Mucosa of stomach (tissue), 1 donor: Measurements from ENCODE around the gene MMS19.

ENCODE experiments used
- H3K27me3 ChIP-seq: one replicate; pipeline ENCODE4 v1.7.0; 2013; ENCODE audit warnings: mild to moderate bottlenecking, low read length; ENCODE audit not compliant: control insufficient read depth, insufficient read depth
- H3K36me3 ChIP-seq: one replicate; pipeline ENCODE4 v1.7.0; 2013; ENCODE audit warnings: low read length; ENCODE audit not compliant: control insufficient read depth, insufficient read depth
- H3K4me1 ChIP-seq: one replicate; pipeline ENCODE4 v1.7.0; 2013; ENCODE audit warnings: mild to moderate bottlenecking, low read length; ENCODE audit not compliant: control insufficient read depth, insufficient read depth
- H3K4me3 ChIP-seq: one replicate; pipeline ENCODE4 v1.7.0; 2013; ENCODE audit warnings: low read length
- H3K9ac ChIP-seq: one replicate; pipeline ENCODE4 v1.7.0; 2013; ENCODE audit warnings: mild to moderate bottlenecking, low read length, moderate library complexity
- H3K9me3 ChIP-seq: one replicate; pipeline ENCODE4 v1.7.0; 2013; ENCODE audit warnings: mild to moderate bottlenecking, low read length, moderate library complexity; ENCODE audit not compliant: control insufficient read depth
- donor health status: Pancreatic carcinoma.

MMS19 gene

GRCh38 chr10:97510686-97511085 is 12.5 kb upstream of the MMS19 start:
- no peaks in the 10 kb centered on the region for H3K4me1 ChIP-seq
- H3K9ac ChIP-seq = no peak overlapping the region
- H3K4me3 ChIP-seq = no peak overlapping the region
- H3K27me3 ChIP-seq = no peaks in the 10 kb centered on the region
- H3K36me3 ChIP-seq = no peaks in the 10 kb centered on the region
- no peaks in the 10 kb centered on the region for H3K9me3 ChIP-seq

GRCh38 chr10:97509120-97509680 is 11.0 kb upstream of the MMS19 start:
- H3K4me1 ChIP-seq = no peaks in the 10 kb centered on the region
- no peaks in the 10 kb centered on the region for H3K9me3 ChIP-seq
- H3K36me3 ChIP-seq = no peaks in the 10 kb centered on the region
- H3K27me3 ChIP-seq = no peaks in the 10 kb centered on the region
- H3K9ac ChIP-seq = no peak overlapping the region
- H3K4me3 ChIP-seq = no peak overlapping the region

- Histone ChIP-seq H3K4me3 (no peak overlapping the region), H3K9me3 (no peaks in the 10 kb centered on the region), H3K9ac (no peak overlapping the region), H3K27me3 (no peaks in the 10 kb centered on the region), H3K36me3 (no peaks in the 10 kb centered on the region), H3K4me1 (no peaks in the 10 kb centered on the region)
These were observed 10.1 kb upstream of the MMS19 start for GRCh38 chr10:97508342-97508741.

- H3K9ac ChIP-seq = no peak overlapping the region
- H3K27me3 ChIP-seq = no peaks in the 10 kb centered on the region
- no peaks in the 10 kb centered on the region for H3K4me1 ChIP-seq
- H3K9me3 ChIP-seq = no peaks in the 10 kb centered on the region
- H3K36me3 ChIP-seq = no peaks in the 10 kb centered on the region
- H3K4me3 ChIP-seq = no peak overlapping the region
These were observed 8.2 kb upstream of the MMS19 start for GRCh38 chr10:97506199-97506991.

GRCh38 chr10:97505152-97505551 is 6.9 kb upstream of the MMS19 start:
- H3K4me1 ChIP-seq = peaks cover 1% of the 10 kb centered on the region
- H3K9ac ChIP-seq = no peak overlapping the region
- no peaks in the 10 kb centered on the region for H3K9me3 ChIP-seq
- no peak overlapping the region for H3K4me3 ChIP-seq
- H3K36me3 ChIP-seq = no peaks in the 10 kb centered on the region
- H3K27me3 ChIP-seq = peaks cover 9% of the 10 kb centered on the region

GRCh38 chr10:97503406-97503805 is 5.2 kb upstream of the MMS19 start:
- Histone ChIP-seq H3K9ac (no peak overlapping the region), H3K36me3 (no peaks in the 10 kb centered on the region), H3K4me3 (no peak overlapping the region), H3K4me1 (peaks cover 10% of the 10 kb centered on the region), H3K9me3 (no peaks in the 10 kb centered on the region), H3K27me3 (peaks cover 22% of the 10 kb centered on the region)

- Histone ChIP-seq H3K36me3 (no peaks in the 10 kb centered on the region), H3K4me3 (no peak overlapping the region), H3K9me3 (no peaks in the 10 kb centered on the region), H3K4me1 (peaks cover 10% of the 10 kb centered on the region), H3K9ac (no peak overlapping the region), H3K27me3 (peaks cover 22% of the 10 kb centered on the region)
These were observed 4.7 kb upstream of the MMS19 start for GRCh38 chr10:97502916-97503315.

- H3K36me3 ChIP-seq = no peaks in the 10 kb centered on the region
- no peak overlapping the region for H3K9ac ChIP-seq
- peaks cover 22% of the 10 kb centered on the region for H3K27me3 ChIP-seq
- H3K9me3 ChIP-seq = no peaks in the 10 kb centered on the region
- peaks cover 10% of the 10 kb centered on the region for H3K4me1 ChIP-seq
- H3K4me3 ChIP-seq = no peak overlapping the region
These were observed 2.0 kb upstream of the MMS19 start for GRCh38 chr10:97500297-97500575.

GRCh38 chr10:97499561-97500296 is 1.5 kb upstream of the MMS19 start:
- H3K4me3 ChIP-seq = peak overlapping the region; percentile 62
- H3K27me3 ChIP-seq = peaks cover 22% of the 10 kb centered on the region
- H3K9ac ChIP-seq = peak overlapping the region; percentile 74
- peaks cover 10% of the 10 kb centered on the region for H3K4me1 ChIP-seq
- no peaks in the 10 kb centered on the region for H3K36me3 ChIP-seq
- H3K9me3 ChIP-seq = no peaks in the 10 kb centered on the region

GRCh38 chr10:97498841-97499560 is 779 bp upstream of the MMS19 start, which contains the start of gene UBTD1:
Gene UBTD1, plus strand, starts transcription at chr10:97498924. Its CDS starts 280 bp downstream, at chr10:97499204.
- Histone ChIP-seq H3K4me3 (peak within 1 kb of the TSS; percentile 97), H3K9ac (peak within 1 kb of the TSS; percentile 84), H3K9me3 (no peaks in the 10 kb centered on the region), H3K27me3 (peaks cover 22% of the 10 kb centered on the region), H3K4me1 (peaks cover 10% of the 10 kb centered on the region), H3K36me3 (no peaks in the 10 kb centered on the region)

GRCh38 chr10:97497572-97498075 is 598 bp downstream of the MMS19 start:
- Histone ChIP-seq H3K9me3 (no peaks in the 10 kb centered on the region), H3K27me3 (peaks cover 22% of the 10 kb centered on the region), H3K36me3 (no peaks in the 10 kb centered on the region), H3K9ac (peak overlapping the region; percentile 84), H3K4me1 (peaks cover 10% of the 10 kb centered on the region), H3K4me3 (peak overlapping the region; percentile 97)
